G401 (cell line): ENCODE measurements around the gene ADAMTS2. TPM values are rescaled to one million over a fixed set of nuclear protein-coding genes. Genes with fewer than 3 reads are reported as not detected.

Experiments used
- DNase-seq: peaks from one replicate; pipeline ENCODE4 v3.0.0-alpha.2; 2015; ENCODE audit warnings: low spot score
- in situ Hi-C: cut with HindIII; loops from 2 replicates; pipeline ENCODE4 v1.10.0; 2016; ENCODE audit warnings: low sequenced_read_pairs, mixed read lengths
- total RNA-seq: library from RNA; depleted of rRNA; stranded (reverse); fragments of >200 nt; shearing (Covaris generic); gene quantifications from 2 replicates; pipeline ENCODE4 v1.2.3, GENCODE V29; 2014

The ADAMTS2 gene
- total RNA-seq, 1 experiment from 2014 or later: not detected

DNA sequence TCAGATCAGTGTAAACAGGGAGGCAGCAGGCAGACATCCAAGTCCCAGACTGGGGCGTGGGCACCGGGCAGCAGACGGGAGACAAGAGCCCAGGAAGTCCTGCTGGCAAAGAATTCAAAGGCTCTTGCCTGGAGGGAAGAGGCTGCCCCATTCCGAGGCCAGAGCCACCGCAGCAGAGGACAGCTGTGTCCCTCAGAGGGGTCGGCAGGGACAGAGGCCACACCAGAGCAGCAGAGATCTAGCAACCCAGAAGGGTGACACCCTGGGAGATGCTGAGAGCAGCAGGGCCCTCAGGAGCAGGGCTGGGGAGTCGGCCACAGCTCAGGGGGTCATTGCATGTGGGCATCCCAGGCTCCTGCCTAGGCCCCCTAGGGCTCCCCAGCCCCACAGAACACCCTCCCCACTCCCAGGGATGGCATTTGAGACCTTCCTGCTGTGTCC, 29.1 kb downstream of the ADAMTS2 start:
- in situ Hi-C loops: no loop called here
- DNase-seq: no peak

DNA sequence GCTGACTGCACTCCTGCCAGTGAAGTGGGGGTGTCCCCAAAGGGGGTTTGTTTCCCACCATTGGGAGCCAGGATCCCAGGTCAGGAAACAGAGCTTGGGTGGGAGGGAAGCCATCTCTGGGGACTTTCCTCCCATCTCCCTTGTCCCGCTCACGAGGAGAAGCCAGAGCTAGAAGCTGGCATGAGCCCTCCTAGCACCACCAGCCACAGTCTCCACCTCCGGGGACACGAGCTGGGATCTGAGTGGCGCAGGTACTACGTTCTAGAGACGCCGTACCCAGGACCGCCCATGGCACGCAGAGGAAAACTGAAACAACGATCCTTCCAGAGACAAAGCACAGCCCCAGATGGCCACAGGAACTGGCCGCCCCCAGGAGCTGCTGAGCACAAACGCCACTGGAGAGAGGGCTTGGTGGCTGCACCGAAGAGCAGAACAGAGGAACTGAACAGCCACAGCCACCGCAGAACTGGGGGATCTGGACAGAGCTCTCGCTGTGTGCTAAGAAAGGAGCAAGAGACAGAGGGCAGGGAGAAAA, 29.8 kb downstream of the ADAMTS2 start:
- DNase-seq: no peak
- in situ Hi-C loops: no loop called here

DNA sequence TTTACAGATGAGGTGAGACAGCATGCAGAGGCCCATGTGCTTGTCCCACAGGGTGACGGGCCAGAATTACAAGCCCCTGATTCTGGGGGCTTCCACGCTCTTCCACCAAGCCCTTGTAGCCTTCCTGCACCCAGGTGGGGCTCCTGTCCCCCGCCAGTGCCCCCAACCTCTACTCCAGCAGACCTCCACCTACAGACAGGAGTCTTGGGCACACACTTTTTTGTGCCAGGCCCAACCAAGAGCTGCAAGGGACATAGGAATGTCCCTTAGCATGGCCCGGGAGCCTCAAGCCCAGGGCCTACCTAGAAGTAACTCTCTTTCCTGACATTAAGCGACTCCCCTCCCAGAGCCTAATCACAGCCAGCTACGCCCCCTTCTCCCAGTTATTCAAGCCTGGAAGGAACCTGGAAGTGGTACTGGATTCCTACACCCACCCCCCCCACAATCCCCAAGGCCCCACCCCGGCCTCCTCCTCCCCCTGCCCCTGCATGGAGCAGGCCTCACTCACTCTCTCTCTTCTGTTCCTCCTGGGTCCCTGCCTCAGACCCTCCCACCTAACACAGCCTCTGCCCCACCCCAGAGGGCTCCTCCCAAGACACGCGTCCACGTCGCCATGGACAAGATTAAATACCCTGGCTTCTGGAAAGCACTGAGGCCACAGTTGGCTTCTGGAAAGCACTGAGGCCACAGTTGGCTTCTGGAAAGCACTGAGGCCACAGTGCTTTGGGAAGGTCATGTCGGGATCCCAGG, 30.5 kb downstream of the ADAMTS2 start:
- DNase-seq: no peak
- in situ Hi-C loops: no loop called here

DNA sequence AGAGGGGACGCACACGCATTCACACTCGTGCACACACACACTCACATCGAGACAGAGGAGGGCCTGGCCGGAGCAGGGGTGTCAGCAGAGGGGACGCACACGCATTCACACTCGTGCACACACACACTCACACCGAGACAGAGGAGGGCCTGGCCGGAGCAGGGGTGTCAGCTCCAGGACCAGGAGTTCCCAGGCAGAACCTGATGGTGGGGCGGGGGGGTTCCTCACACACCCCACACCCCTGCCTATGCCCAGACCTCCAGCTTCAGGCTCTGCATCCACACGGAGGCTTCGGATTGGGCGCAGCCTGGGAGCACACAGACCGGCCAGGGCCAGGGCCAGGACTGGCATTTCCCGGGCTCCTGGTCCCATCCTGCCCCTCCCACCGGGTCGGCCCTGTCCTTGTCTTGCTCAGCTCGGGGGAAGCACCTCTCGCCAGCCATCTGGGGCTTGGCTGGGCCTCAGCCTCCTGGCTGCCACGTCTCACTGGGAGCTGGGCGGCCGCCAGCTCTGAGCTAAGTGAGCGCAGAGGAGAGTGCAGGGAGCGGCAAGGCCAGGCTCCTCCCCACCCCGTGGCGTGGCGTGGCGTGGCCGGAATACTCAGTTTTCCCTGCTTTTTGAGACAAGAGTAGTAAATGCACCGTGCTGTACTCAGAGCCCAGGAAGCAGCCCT, 31.3 kb downstream of the ADAMTS2 start:
- in situ Hi-C loops: no loop called here

DNA sequence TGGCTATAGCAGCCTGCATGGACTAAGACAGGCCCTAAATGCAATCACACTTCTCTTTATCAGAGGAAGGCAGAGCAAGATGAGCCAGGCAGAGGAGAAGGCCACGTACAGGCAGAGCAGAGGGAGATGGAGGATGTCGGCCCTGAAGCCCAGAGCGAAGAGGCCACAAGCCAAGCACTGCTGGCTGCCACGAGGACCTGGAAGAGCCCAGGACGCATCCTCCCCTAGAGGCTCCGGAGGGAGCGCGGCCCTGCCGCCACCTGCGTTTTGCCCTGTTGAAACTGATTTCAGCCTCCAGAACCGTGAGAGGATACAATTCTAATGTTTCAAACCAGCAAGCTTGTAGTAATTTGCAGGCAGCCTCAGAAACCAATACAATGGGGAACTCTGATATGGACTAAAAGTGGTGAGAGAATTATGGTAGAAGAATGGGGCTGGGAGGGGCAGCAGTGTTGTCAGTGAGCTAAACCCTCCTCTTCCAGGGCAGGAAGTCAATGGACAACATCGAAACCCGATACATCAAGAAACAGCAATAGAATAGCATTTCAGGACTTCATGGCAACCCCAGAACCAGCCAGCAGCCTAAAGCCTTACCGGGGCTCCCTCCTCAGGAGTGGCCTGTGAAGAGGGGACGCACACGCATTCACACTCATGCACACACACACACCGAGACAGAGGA, 32.6 kb downstream of the ADAMTS2 start:
- in situ Hi-C loops: no loop called here
- no peak for DNase-seq

More for the DNA sequence above, 31.3 kb downstream of the ADAMTS2 start:
- peak; percentile 97 for DNase-seq

DNA sequence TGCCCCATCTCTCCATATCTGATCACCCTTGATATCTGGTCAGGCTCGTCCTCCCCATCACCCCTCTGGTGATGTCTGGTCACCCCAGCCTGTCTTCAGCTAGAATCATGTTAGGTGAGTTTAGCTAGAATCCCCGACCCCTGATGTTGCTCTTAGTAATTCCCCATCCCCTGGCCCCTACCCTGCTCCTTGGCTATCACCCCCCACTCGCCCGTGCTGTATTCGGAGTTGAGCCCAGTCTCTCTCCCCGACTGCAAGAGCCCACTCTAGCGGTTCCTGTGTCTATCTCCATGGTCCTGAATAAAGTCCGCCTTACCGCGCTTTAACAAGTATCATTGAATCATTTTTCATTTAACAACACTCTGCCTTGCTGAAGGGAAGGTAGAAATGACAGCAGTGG, 33.7 kb downstream of the ADAMTS2 start:
- no peak for DNase-seq
- in situ Hi-C loops: no loop called here

DNA sequence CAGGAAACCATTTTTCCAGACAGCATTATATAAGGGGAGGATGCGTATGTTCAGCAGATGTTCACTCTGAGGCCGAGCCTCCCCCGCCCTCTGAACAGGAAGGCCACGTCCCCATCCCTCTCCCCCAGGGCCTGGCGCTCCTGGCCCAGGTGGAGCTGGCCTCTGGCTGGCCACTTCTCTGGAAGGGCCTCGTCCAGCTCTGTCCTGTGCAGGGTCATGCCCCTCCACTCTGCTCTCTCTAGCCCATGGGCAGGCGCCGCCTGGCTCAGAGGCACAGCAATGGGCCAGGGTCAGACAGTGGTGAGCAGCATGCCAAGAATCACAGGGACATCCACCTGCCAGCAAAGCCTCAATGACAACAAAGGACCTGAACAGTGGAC, 34.2 kb downstream of the ADAMTS2 start:
- DNase-seq: no peak
- in situ Hi-C loops: no loop called here

DNA sequence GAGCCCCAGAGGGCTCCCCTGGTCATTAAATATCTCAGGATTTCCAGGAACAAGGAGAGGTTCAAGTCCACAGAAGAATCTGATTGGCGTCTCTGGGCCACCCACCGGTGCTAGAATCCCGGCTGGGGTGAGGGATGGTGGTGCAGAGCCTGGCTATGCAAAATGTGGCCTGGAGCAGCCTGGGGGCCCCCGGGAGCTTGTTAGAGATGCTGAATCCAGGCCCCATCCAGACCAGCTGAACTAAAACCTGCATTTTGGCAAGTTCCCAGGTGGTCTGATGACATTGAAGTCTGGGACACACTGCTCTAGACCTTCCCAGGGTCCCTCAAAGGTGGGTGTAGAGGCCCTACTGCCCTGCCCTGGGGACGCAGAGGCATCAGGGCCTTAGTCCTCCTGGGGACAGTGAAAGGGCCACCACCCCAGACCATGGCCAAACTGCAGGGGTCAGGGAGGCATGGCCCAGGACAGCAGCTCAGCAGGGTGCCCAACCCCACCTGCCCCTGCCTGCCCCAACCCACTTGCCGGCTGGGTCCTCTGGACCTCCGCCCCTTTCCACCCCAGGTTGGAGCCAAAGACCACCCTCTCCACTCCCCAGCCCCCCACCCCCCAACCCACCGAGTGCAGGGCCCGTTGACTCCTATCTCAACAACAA, 34.7 kb downstream of the ADAMTS2 start:
- in situ Hi-C loops: no loop called here
- no peak for DNase-seq

DNA sequence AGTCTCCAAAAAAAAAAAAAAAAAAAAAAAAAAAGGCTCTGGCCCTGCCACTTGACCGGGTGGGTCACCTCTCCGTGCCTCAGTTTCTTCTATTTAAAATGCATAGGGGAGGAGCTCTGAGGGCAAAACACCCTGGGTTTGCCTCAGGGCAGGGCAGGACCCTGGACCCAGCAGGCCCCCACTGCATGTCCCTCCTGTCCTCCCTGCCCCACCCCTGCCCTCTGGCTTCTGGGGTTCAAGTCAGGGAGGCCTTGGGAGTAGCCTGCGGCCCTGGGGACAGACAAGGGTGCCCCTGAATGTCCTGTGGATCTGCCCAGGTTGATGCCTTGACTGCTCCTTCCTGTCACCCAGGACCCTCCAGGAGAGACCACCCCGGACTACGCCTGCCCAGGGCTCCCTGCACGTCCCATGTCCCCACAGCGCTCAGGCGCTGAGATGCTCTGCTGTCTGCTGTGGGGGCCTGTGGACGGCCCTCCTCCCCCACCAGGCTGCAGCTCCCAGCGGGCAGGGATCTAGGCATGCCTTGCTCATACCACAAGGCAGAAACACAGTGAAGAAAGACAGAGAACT, 35.4 kb downstream of the ADAMTS2 start:
- in situ Hi-C loops: no loop called here
- no peak for DNase-seq

DNA sequence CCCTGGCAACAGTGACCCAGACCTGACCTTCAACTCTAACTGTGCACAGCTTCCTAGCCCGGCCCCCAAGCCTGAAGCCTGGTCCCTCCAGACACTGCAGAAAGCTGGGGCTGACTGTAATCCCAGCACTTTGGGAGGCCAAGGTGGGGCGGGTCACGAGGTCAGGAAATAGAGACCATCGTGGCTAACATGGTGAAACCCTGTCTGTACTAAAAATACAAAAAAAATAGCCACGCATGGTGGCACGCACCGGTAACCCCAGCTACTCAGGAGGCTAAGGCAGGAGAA, 35.9 kb downstream of the ADAMTS2 start:
- in situ Hi-C loops: no loop called here
- no peak for DNase-seq

DNA sequence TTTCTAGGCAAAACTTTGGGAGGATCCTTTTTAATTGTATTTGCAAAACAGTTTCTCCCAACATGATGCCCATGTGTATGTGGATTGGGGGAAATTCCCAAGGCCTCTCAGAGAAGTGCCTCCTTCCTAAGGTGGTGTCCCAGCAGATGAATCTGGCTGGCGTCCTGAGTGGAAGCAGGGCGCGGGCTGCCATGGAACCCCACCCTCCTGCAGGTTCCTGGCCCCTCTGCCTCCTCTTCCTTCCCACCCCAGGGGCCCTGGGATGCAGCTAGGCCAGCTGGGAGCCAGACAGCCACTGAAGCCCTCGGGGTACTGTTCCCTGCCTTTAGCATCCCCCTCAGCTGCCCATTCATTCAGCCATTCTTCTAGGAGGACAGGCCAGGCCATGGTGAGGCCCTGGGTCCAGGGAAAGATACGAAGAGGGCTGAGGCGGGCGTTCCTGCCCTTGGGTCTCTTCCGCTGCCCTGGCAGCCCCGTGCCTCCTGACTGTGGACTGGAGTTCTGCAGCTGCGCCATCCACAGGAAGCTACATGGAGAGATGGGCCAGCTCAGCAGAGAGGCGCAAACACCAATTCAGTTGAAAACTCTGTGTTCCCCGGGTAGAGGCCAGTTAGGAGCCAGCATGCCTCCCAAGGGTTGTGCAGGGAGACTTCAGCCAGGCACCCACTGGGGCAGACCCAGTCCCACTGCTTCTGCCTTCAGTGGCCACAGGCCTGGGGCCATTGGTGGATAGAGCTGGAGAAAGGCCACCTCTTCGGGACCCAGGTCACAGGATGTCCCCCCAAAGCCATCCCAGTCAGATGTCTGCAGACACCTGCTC, 36.5 kb downstream of the ADAMTS2 start:
- in situ Hi-C loops: no loop called here
- no peak for DNase-seq

DNA sequence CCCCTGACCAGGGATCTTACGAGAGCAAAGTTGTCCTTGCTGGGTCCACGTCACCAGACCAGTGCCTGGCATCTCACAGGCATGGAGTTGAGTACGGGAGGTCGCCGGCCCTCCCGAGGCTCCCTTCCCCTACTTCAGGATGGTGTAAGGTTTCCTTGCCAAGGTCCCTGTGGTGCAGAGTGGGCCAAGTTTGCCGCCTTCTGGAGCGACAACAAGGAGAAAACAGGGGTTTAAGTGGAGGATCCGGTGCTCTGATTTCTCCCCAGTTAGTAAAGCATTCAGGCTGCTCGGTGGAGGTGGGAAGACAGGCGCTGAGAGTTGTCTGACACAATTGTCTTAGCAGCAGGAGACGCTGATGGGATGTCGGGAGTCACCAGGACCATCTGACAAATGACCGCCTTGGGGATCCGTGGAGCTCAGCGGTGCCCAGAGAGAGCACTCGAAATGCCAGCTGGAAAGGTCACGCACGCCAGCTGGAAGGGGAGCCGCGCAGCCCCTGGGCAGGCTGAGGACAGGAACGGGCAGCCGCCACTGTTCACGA, 37.3 kb downstream of the ADAMTS2 start:
- peak; percentile 66 for DNase-seq
- in situ Hi-C loops: no loop called here

DNA sequence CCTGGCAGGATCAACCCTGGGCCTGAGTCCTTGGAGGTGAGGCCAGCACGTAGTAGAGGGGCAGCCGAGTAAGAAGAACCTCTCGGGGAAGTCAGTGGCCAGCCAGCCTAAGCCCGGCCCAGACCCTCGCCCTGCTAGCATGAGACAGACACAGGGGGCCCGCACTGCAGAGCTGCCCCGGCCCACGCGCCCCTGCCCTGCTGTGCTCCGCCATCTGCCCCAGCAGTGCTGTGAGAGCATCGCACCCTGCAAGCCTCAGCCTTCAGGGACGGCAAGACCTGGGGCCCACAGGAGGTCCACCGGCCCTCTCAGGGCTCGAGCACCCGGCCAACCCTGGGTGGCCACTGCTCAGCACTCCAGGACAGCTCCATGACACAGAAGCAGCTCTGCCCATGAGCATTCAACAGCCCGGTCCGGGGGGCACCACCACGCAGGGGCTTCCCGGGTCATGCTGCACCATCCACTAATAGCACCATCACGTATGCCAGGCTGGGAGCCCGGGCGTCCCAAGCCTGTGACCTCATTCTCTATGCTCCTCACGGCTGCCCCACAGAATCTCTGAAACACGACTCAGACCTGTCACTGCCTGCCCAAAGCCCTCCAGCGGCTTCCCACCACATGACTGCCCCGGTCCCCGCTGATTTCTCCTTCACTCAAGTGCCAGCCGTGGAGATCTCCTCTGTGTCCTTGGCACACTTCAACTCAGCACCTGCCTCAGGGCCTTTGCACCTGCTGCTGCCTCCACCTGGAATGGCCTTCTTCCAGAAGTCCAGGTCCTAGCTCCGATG, 38.1 kb downstream of the ADAMTS2 start:
- DNase-seq: no peak
- in situ Hi-C loops: no loop called here

DNA sequence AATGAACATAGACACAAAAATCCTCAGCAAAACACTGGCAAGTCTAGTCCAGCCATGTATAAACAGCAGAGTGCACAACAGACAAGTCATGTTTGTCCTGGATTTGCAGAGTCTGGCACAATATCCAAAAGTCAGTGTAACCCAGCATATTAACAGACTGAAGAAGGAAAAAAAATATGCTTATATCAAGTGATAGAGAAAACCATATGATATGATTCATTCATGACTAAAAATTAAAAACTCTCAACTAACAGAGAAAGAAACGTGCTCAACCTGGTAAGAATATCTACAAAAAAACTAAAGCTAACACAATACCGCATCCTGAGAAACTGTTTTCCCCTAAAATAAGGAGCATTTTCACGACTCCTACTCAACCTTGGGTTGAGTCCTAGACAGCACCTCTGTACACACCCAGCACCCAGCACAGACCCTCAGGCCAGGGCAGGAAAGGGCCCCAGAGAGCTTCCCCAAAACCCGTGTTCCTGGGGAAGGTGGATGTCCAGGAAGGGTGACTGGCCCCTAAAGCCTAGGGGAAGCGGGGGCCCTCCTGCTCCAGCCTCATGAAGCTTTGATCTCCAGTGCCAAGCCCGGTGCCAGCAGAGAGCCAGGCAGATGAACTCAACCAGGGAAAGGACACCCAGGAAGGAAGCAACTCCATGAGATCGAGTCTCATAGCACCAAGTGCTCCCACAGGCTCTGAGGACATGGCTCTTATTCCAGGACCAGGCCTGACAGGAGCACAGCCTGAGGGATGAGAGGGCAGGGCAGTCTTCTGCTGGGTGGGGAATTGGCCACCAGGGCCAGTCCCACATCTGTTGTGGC, 38.9 kb downstream of the ADAMTS2 start:
- in situ Hi-C loops: no loop called here

DNA sequence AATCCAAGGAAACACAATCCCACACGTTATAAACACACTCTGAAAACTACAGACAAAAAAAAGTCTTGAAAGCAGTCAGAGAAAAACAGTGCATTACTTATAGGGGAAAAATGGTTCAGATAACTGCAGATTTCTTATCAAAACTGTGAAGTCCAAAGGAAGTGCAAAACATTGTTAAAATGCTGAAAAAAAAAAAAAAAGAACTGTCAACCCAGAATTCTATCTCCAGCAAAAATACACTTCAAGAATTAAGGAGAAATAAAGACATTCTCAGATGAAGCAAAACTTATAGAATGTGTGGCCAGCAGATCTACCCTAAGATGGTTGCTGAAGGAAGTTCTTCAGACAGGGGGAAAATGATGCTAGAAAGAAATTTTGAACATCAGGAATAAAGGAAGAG, 40.4 kb downstream of the ADAMTS2 start:
- no peak for DNase-seq
- in situ Hi-C loops: no loop called here

More for the DNA sequence above, 38.9 kb downstream of the ADAMTS2 start:
- no peak for DNase-seq

DNA sequence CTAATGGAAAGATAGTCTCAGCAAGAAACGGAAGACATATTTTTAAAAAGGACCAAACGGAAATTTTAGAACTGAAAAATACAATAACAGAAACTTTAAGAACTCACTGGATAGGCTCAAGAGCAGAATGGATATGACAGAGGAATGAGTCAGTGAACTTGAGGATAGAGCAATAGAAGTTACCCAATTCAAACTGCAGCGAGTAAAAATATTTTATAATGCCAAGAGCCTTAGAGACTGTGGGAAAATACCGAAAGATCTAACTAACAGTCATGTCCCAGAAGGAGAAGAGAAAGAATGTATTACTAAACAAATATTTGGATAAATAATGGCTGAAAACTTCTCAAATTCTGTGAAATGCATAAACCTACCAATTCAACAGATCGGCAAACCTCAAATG, 40.8 kb downstream of the ADAMTS2 start:
- DNase-seq: no peak
- in situ Hi-C loops: no loop called here
